Colon (tissue), 2 donors: ENCODE results near the gene MPPED1.

Source experiments
- FAIRE-seq: peaks from 2 replicates; lab custom pipeline; 2012; peaks lifted over from hg19 to GRCh38; lab: Jason Lieb, UNC
- donor health status: control.
- donor health status: control.

The MPPED1 gene

GRCh38 chr22:43448048-43448447, 36.2 kb downstream of the MPPED1 start:
- FAIRE-seq = no peak

DNA sequence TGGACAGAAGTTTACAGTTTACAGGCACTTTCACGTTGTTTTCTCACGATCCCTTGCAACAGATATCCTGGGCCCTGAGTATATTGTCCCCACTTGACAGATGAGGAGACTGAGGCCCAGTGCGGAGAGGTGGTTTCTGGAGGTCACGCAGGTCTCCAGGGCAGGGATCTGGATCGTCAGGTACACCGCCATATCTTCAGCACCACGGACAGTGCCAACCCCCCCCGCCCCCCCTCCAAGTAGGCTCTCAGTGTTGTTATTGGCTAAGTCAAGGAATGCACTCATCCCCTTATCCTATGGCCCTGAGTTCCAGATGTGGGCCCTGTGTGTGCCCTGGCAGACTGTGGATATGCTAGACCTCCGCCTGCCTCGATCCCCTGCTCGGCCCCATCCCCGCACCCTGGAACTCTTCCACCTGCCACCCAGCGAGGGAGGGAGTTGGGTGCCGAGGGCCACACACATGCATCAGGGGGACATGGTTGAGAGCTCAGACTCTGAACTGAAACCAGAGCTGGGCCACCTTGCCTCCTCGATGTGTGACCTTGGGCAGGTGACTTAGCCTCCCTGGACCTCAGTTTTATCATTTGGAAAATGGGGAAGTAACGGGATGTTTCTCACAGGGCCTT, 37.5 kb downstream of the MPPED1 start:
- FAIRE-seq = no peak

DNA sequence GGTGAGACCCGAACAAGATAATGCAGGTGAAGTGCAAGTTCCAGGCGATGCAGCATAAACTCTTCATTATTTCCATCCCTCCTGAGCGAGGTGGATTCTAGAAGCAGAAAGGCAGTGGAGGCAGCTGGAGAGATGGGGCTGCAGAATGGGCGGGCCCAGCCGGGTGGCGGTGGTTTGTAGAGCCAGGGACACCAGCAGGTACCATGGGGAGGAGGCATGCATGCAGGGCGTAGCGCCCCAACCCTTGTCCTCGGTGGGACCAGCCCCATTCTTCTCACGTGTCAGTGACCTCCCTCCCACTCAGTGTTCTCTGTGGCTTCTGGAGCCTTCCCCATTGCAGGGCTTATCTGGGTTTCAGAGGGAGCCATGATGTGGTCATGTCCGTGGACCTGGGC, 38.0 kb downstream of the MPPED1 start:
- FAIRE-seq = no peak

- FAIRE-seq = no peak
Observed at GRCh38 chr22:43451371-43452050, 39.7 kb downstream of the MPPED1 start.

DNA sequence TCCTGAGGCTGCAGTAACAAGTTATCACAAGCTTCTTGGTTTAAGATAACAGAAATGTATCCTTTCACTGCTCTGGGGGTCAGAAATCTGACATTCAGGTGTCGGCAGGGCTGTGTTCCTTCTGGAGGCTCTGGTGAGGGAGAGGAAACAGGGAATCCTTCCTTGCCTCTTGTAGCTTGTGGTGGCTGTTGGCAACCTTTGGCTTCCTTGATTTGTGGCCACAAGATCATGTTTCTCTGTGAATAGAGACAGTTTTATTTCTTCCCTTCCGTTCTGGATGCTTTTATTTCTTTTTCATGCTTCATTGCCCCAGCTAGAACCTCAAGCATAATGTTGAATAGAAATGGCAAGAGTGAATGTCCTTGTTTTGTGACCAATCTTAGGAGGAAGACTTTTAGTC, 44.0 kb downstream of the MPPED1 start:
- no peak for FAIRE-seq

DNA sequence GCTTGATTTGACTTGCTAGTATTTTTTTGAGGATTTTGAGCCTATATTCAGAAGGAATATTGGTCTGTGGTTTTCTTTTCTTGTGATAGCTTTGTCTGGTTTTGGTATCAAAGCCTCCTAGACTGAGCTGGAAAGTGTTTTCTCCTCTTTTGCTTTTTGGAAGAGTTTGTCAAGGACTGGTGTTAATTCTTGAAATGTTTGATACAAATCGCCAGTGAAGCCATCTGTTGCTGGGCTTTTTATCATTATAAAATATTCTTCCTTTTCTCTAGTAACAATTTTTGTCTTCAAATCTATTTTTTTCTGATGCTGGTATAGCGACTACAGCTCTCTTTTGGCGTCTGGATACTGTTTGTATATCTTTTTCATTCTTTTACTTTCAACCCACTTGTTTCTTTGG, 45.2 kb downstream of the MPPED1 start:
- no peak for FAIRE-seq

DNA sequence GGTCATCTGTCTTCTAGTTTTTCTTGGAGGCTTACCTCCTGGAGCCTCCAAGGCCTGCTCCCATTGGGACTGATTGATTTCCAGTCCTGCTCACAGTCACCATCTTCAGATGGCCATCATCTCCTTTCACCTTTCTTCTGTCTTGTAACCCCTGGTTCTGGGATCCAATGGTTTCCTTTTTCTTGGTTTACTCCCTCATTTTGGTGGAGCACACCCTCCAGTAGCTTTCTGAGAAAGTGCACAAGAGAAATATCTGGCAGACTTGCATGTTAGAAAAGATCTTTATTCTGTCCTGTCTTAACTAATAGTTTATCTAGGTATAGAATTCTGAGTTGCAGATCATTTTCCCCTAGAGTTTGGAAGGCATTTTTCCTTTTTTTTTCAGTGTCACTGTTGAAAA, 50.9 kb downstream of the MPPED1 start:
- FAIRE-seq = no peak

DNA sequence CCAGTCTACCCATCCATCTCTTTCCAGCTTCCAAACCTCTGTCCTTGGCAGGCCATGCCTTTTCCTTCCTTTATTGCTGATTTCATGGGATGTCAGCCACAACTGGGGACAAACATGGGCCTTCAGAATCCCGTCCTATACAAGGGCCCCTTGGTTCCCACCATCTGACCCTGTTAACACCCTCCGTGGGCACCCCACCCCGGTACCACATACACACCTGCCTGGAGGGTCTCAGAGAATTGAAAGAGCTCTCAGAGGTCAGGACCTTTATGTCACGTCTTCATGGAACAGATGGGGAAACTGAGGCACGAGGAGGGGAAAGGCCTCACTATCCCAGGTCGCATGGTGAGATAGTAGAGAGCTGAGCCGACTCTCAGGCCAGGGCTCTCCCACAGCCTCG, 53.0 kb downstream of the MPPED1 start:
- no peak for FAIRE-seq

GRCh38 chr22:43465291-43466015, 53.6 kb downstream of the MPPED1 start:
- FAIRE-seq = no peak

DNA sequence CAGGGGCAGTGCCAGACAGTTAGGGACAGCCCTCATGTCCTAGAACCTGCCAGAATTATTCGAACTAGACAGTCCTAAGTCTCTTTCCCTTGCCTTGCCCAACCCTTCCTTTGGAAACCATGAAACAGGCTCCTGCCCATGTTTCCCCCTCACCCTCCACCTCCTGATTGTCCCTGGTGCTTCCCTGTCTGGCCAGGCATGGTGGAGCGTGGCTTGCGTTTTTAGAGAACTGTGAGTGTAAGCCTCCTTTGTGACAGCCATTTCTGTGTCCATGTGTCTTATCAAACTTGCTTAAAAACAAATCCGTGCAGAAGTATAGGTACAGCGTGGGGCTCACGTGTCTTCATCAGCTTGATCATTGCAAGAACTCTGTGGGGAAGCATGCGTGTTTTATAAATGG, 54.9 kb downstream of the MPPED1 start:
- FAIRE-seq = no peak

- no peak for FAIRE-seq
Observed at GRCh38 chr22:43467216-43467940, 55.6 kb downstream of the MPPED1 start.

DNA sequence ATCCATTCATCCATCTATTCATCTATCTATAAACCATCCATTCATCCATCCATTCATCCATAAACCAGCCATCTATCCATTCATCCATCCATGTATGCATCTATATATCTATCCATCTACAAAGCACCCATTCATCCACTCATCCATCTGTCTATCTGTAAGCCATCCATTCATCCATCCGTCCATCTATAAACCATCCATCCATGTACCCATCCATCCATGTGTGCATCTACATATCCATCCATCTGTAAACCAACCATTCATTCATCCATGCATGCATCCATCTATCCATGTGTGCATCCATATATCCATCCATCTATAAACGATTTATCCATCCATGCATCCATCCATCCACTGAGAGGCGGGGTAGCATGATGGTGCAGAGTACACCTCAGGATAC, 58.4 kb downstream of the MPPED1 start:
- FAIRE-seq = no peak

DNA sequence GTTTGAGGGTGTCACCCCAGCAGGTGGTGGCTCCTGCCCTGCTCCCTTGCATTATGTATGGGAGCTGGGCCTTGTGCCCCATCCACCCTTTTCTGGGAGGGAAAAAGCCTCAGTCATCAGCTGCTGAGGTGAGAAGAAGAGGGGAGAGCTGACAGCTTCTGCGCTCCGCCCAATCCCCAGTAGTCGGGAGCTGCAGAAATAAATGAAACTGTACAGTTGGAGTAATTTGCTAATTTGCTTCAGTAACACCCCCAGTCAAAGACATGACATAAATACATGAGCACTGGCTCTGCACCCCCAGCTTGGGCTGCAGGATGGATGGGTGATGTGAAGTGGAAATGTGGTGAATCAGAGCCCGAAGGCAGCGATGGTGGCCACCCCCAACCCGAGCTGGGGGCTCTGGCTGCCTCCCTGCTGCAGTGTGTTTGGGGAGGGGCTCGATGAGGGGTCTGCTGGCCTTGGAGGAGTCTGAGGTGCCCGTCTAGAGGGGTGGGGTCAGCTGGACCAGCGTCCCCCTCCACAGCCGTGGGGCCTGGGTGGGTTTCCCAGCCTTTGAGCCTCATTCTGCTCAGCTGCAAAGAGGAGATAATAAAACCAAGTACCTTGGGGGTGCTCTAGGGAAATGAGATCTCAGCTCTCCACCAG, 59.2 kb downstream of the MPPED1 start:
- FAIRE-seq = no peak

DNA sequence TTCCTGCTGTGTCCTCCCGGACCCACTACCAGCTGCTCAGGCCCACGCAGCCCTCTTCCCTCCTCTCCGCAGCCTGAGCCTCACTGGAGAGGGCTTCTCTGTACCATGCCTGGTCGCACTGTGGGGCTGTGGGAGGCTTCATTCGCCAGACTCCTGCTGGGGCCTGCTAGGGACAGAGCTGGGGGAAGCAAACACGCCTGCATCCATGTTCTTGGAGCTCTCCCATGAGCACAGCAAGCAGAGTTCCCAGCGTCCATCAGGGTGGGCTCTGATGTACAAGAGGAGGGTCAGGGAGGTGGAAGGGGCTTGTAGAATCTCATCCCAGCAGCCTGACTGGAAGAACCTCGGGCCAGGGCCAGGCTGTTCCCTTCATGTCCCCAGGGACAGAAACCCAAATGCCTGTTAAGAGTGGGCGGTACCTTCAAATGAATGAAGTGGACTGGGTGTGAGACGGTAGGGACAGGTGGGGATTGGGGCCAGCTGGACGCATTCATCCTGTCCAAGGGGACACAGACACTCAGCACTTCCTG, 59.9 kb downstream of the MPPED1 start:
- FAIRE-seq = no peak

DNA sequence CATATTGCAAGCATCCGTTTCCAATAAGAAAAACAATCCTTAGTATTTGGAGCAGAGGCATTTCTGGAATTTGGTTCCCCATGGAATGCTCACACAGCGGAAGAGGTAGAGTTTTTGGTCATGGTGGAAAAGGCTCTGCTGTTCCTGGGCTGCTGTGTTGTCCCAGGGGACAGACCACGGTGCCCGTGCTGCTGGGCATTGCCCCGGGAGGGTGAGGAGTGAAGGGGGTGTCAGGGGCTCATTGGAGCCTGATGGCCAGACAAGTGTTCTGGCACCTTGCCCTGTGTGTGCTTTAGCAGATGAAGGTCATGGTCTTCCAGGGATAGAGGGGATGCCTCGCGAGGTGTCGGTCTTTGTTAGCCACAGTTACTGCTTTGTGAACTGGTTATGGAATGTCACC, 61.2 kb downstream of the MPPED1 start:
- no peak for FAIRE-seq

GRCh38 chr22:43473441-43473840, 61.6 kb downstream of the MPPED1 start:
- no peak for FAIRE-seq

GRCh38 chr22:43474161-43475101, 62.6 kb downstream of the MPPED1 start:
- FAIRE-seq = no peak

GRCh38 chr22:43475549-43476076, 63.8 kb downstream of the MPPED1 start:
- FAIRE-seq = no peak

- FAIRE-seq = no peak
Observed at GRCh38 chr22:43476341-43476740, 64.5 kb downstream of the MPPED1 start.
